GM23248 (cell line): ENCODE data around the gene HAUS8. TPM values are rescaled to one million over a fixed set of nuclear protein-coding genes. Genes with fewer than 3 reads are reported as not detected.

Source experiments
- DNase-seq: peaks from one replicate; pipeline ENCODE4 v3.0.0-alpha.2; 2015
- H2AFZ ChIP-seq: fragments of 200-600 bp; sonication (generic); 2 replicates; pipeline ENCODE4 v1.6.1; 2016; ENCODE audit warnings: antibody characterized with exemption
- H3F3A ChIP-seq: fragments of 200-600 bp; sonication (generic); 2 replicates; pipeline ENCODE4 v1.6.1; 2016; ENCODE audit warnings: mild to moderate bottlenecking, antibody characterized with exemption, mixed run types; ENCODE audit not compliant: insufficient read depth
- H3K27ac ChIP-seq: fragments of 200-600 bp; sonication (generic); 2 replicates; pipeline ENCODE4 v1.5.1; 2016; ENCODE audit warnings: mild to moderate bottlenecking
- H3K27me3 ChIP-seq: fragments of 200-600 bp; sonication (generic); replicated peaks from 2 replicates; pipeline ENCODE4 v1.6.1; 2016; ENCODE audit warnings: mild to moderate bottlenecking; ENCODE audit not compliant: insufficient read depth
- H3K36me3 ChIP-seq: fragments of 200-600 bp; sonication (generic); 2 replicates; pipeline ENCODE4 v1.6.1; 2016; ENCODE audit warnings: low read depth, mild to moderate bottlenecking
- H3K4me1 ChIP-seq: fragments of 200-600 bp; sonication (generic); 2 replicates; pipeline ENCODE4 v1.6.1; 2016; ENCODE audit warnings: mild to moderate bottlenecking; ENCODE audit not compliant: insufficient read depth
- H3K4me2 ChIP-seq: fragments of 200-600 bp; sonication (generic); one replicate; pipeline ENCODE4 v1.6.1; 2016; ENCODE audit warnings: mild to moderate bottlenecking; ENCODE audit not compliant: unreplicated experiment
- H3K4me3 ChIP-seq: fragments of 200-600 bp; sonication (generic); 2 replicates; pipeline ENCODE4 v1.5.1; 2016; ENCODE audit warnings: mild to moderate bottlenecking
- H3K79me2 ChIP-seq: fragments of 200-600 bp; sonication (generic); 2 replicates; pipeline ENCODE4 v1.6.1; 2016; ENCODE audit warnings: mild to moderate bottlenecking; ENCODE audit not compliant: insufficient read depth
- H3K9ac ChIP-seq: fragments of 200-600 bp; sonication (generic); 2 replicates; pipeline ENCODE4 v1.6.1; 2016; ENCODE audit warnings: mild to moderate bottlenecking
- H3K9me2 ChIP-seq: fragments of 200-600 bp; sonication (generic); 2 replicates; pipeline ENCODE4 v1.6.1; 2016; ENCODE audit warnings: mixed run types, mild to moderate bottlenecking, moderate library complexity; ENCODE audit not compliant: insufficient read depth
- H3K9me3 ChIP-seq: fragments of 200-600 bp; sonication (generic); one replicate; pipeline ENCODE4 v1.6.1; 2017; ENCODE audit warnings: low read depth
- H4K20me1 ChIP-seq: fragments of 200-600 bp; sonication (generic); 2 replicates; pipeline ENCODE4 v1.6.0; 2016; ENCODE audit not compliant: insufficient read depth
- EZH2 ChIP-seq: fragments of 200-600 bp; sonication (generic); IDR thresholded peaks from 2 replicates; pipeline ENCODE4 v1.6.1; 2018; ENCODE audit warnings: antibody characterized with exemption, mild to moderate bottlenecking; ENCODE audit not compliant: insufficient read depth, poor library complexity, severe bottlenecking
- EZH2phosphoT487 ChIP-seq: fragments of 200-600 bp; sonication (generic); IDR thresholded peaks from 2 replicates; pipeline ENCODE4 v1.6.1; 2018; ENCODE audit warnings: antibody characterized with exemption, moderate library complexity, mild to moderate bottlenecking, low read depth; ENCODE audit not compliant: insufficient read depth
- WGBS, 2 experiments: methylation state at CpG; one replicate each; pipeline ENCODE4 v1.1.6; 2015 to 2017; ENCODE audit warnings: low lambda C conversion rate in 2 of 2, low coverage in 1 of 2; ENCODE audit errors: missing lambda C conversion rate in 2 of 2; 5-methylcytosine and 5-hydroxymethylcytosine counted together
- in situ Hi-C: fragments of 300-500 bp; cut with MboI; formaldehyde crosslinking; loops from 2 replicates; pipeline ENCODE4 v1.15.0; 2020
- polyA plus RNA-seq: library from polyadenylated mRNA; unstranded; fragments of >200 nt; fragmentation: Nextera tagmentation; extraction: Ambion mirVana; gene quantifications from 2 replicates; pipeline ENCODE4 v1.2.1, GENCODE V29; 2016
- total RNA-seq: library from RNA; depleted of rRNA; stranded (reverse); fragments of >200 nt; shearing (Covaris generic); gene quantifications from 2 replicates; pipeline ENCODE4 v1.2.3, GENCODE V29; 2014

The HAUS8 gene
- total and polyA plus RNA-seq, 2 experiments from 2014 or later = 3.4 to 8.2 TPM

- Histone ChIP-seq H3K4me3 (no peak overlapping the region), H3K4me2 (no peak overlapping the region), H3K9me3 (no peaks in the 10 kb centered on the region), H2AFZ (no peak overlapping the region), H3K79me2 (peaks cover 100% of the 10 kb centered on the region), H3K4me1 (peaks cover 9% of the 10 kb centered on the region), H4K20me1 (peaks cover 4% of the 10 kb centered on the region; the same call in 1 of the 2 replicates), H3K9me2 (no peaks in the 10 kb centered on the region), H3K9ac (no peak overlapping the region), H3K27me3 (no peaks in the 10 kb centered on the region), H3F3A (peaks cover 21% of the 10 kb centered on the region), H3K27ac (no peak overlapping the region), H3K36me3 (peaks cover 4% of the 10 kb centered on the region; the same call in 1 of the 2 replicates)
- in situ Hi-C loops = no loop called here
- 86 to 91% methylated on average over 13 to 14 of the region's 14 CpGs for WGBS, 2 experiments
- DNase-seq = no peak
- TF ChIP-seq EZH2 (no peak), EZH2phosphoT487 (no peak)
Observed at GRCh38 chr19:17086120-17086519, 10.9 kb upstream of the HAUS8 start.

- H3K4me2 ChIP-seq = no peak overlapping the region
- peaks cover 93% of the 10 kb centered on the region for H3K79me2 ChIP-seq
- peak overlapping the region; percentile 99; the same call in 1 of the 2 replicates for H3K27ac ChIP-seq
- no peaks in the 10 kb centered on the region for H3K9me2 ChIP-seq
- in situ Hi-C loops = no loop called here
- H3K9me3 ChIP-seq = no peaks in the 10 kb centered on the region
- TF ChIP-seq EZH2phosphoT487 (no peak), EZH2 (no peak)
- H3F3A ChIP-seq = peaks cover 34% of the 10 kb centered on the region
- H3K4me3 ChIP-seq = no peak overlapping the region
- WGBS, 2 experiments = 81% methylated on average over 20 of the region's 20 CpGs
- no peak overlapping the region for H3K9ac ChIP-seq
- DNase-seq = no peak
- no peaks in the 10 kb centered on the region for H3K36me3 ChIP-seq
- no peaks in the 10 kb centered on the region for H4K20me1 ChIP-seq
- H2AFZ ChIP-seq = no peak overlapping the region
- no peaks in the 10 kb centered on the region for H3K27me3 ChIP-seq
- H3K4me1 ChIP-seq = peaks cover 25% of the 10 kb centered on the region
Observed at GRCh38 chr19:17081672-17082630, 6.7 kb upstream of the HAUS8 start.

- Histone ChIP-seq H3K36me3 (no peaks in the 10 kb centered on the region), H3K9me2 (no peaks in the 10 kb centered on the region), H3K4me2 (peak overlapping the region; percentile 14), H3K27me3 (no peaks in the 10 kb centered on the region), H3K4me3 (peak overlapping the region; percentile 38), H4K20me1 (no peaks in the 10 kb centered on the region), H2AFZ (no peak overlapping the region), H3K9ac (peak overlapping the region; percentile 68), H3K9me3 (no peaks in the 10 kb centered on the region), H3K4me1 (peaks cover 25% of the 10 kb centered on the region), H3K79me2 (peaks cover 91% of the 10 kb centered on the region), H3K27ac (peak overlapping the region; percentile 99), H3F3A (peaks cover 39% of the 10 kb centered on the region)
- DNase-seq = no peak
- in situ Hi-C loops = no loop called here
- 35 to 43% methylated on average over 4 of the region's 4 CpGs for WGBS, 2 experiments
- TF ChIP-seq EZH2phosphoT487 (no peak), EZH2 (no peak)
Observed at GRCh38 chr19:17080440-17080801, 5.2 kb upstream of the HAUS8 start.

- H3K4me2 ChIP-seq = peak overlapping the region; percentile 88
- 1% methylated on average over 28 of the region's 28 CpGs for WGBS, 2 experiments
- peaks cover 39% of the 10 kb centered on the region for H3F3A ChIP-seq
- DNase-seq = peak; percentile 100
- no peaks in the 10 kb centered on the region for H3K9me3 ChIP-seq
- H3K4me1 ChIP-seq = peaks cover 25% of the 10 kb centered on the region
- TF ChIP-seq EZH2phosphoT487 = no peak
- no peak for TF ChIP-seq EZH2
- no peaks in the 10 kb centered on the region for H3K9me2 ChIP-seq
- H3K27ac ChIP-seq = peak overlapping the region; percentile 99
- peaks cover 85% of the 10 kb centered on the region for H3K79me2 ChIP-seq
- peak overlapping the region; percentile 77 for H3K4me3 ChIP-seq
- no peaks in the 10 kb centered on the region for H3K27me3 ChIP-seq
- H4K20me1 ChIP-seq = no peaks in the 10 kb centered on the region
- H3K9ac ChIP-seq = peak overlapping the region; percentile 96
- in situ Hi-C loops = loop anchor here (10.0 kb wide), 1 partner anchor 195 kb away; no protein-coding TSS in a partner anchor
- H3K36me3 ChIP-seq = no peaks in the 10 kb centered on the region
- no peak overlapping the region for H2AFZ ChIP-seq
Observed at GRCh38 chr19:17079710-17080439, 4.6 kb upstream of the HAUS8 start.
